Activated CD8-positive, alpha-beta memory T cell treated with anti-CD3 and anti-CD28 coated beads, Interleukin-2, amount 50 U/mL, for 48 hours (primary cell): ENCODE measurements around the gene CBLN4.

Source experiments
- DNase-seq: peaks from one replicate; pipeline ENCODE4 v3.0.0-alpha.2; 2020

Gene CBLN4

DNA sequence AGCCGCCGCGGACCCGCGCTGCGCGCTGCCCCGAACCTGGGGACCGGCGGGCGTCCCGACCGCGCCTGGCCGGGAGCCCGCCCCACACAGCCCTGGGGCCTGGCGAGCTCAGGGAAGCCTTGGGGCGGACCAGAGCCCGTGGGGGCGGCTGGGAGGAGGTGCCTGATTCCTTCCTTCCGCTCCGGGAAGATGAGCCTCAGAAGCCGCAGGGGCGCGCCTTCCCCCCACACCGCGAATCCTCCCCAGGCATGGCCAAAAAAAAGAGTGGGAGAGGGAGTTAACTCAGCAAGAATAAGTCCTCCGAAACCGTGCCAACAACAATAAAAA is at the start of gene CBLN4:
Gene CBLN4 (minus strand): TSS at position 131 of the 327 bp plus-strand sequence. CDS start 1,348 bp downstream, outside the sequence.
- no peak for DNase-seq

DNA sequence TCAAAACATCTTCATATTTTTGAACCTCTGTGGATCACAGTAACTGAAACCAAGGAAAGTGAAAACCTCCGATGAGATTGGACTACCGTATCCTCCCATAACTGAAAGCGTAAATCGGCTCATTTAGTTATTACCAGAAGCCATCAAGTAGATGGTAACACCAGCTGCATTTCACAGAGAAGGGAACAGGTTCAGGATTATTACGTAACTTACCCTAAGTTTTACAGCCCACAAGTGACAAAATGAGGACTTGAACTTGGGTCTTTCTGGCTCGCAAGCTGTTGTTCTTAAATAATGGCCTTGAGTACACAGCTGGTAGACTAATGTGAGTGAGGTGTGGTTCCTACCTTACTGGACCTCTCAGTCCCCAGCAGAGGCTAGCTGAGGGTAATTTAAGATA is 37.9 kb upstream of the CBLN4 start:
- DNase-seq: no peak

DNA sequence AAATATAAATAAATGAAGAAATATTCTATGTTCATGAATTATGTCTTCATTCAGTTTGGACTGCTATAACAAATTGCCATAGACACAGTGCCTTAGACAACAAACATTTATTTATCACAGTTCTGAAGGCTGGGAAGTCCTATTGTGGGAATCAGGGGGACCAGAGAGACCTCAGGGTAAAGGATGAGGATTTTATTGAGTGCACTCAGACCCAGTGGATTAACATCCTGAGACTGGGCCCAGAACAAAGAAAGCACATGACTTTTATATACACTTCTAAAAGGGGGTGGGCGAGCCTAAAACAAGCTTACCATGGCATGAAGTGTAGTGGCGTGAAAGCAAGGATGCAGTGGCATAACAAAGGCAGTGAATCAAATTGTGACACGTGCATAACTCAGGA is 26.9 kb upstream of the CBLN4 start:
- DNase-seq: no peak

DNA sequence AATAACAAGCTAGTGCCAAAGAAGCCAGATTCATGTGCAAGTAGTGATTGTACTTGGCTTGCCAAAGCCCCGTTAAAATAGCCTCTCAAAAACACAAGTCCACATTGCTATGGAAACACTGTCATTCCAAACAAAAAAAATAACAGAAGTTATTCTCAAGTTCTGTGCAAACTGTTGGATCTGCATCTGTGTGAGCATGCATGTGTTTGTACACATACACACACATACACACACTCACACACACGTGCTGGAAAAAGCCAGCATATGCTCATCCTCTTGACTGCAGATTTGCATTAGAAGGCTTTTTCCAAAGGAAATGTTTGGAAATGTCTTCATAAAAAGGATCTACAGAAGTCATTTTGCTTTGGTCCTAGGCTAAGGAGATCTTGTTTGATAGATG is 13.4 kb upstream of the CBLN4 start:
- DNase-seq: no peak

DNA sequence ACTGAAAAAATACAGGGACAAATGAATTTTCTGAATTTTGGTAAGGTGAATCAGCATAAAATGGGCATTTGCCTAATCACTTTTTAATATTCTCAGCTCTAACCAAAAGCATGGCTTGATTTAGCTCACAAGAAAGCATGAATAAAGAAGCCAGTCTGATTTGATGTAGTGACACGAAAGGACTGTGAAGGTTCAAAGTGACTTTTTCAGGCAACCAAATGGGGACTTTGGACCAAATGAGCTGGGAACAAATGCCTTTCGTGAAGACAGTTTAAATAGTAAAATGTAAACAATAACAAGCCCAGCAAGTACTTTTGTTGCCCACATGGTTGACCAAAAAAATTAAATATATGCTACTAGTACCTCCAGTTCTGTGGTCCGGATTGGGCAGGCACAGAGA is 12.9 kb upstream of the CBLN4 start:
- DNase-seq: no peak

DNA sequence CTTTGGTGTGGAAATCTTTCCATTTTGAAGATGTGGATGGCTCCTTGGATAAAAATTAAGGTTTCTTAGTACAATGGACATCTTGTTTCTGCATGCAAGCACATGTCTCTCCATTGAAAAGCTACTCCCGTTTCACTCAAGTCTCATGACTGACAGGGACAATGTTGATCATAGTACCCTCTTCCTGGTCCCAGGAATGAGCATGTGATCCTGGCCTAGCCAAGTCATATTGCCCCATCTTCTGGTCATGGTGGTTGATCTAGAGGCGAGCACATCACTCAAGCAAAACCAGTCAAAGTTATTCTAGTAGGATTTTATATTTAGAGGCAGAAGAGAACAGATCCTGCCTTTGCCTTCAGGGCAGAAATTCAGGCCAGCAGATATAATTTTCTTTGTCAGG is 12.2 kb upstream of the CBLN4 start:
- no peak for DNase-seq

DNA sequence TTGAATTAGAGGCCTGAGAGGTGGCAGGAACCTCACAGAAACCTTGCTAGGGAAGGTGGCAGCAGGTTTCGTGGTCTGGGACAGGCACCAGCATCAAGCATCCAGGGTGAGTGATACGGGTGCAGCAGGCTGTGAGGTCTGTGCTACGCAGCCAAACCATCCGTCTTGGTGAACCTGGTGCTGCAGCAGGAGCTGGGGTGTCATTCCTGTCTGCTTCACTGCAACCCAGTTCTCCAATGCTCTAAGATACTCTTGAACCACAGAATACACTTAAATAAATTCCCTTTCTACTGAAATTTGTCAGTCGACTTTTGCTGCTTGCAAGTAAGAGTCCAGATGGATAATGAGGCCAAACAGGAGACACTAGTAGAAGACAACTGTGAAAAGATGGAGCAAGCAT is 9.7 kb upstream of the CBLN4 start:
- DNase-seq: no peak

DNA sequence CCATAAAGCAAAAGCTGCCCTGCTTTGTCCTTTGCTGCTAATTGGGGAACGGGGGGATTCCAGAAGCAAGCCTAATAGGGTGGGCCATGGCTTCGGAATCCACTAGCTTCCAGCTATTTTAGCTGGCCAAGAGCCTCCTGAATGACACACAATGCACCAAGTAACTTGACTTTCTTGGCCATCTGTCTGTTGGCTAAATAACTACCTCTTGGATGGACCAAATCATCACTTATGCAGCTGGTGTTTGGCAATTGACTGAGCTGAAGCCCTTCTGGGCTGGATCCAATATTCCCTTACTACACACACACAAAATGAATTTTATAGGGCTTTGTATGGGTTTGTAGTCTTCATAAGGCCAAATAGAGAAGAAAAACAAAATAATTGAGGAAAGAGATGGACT is 8.8 kb upstream of the CBLN4 start:
- no peak for DNase-seq

DNA sequence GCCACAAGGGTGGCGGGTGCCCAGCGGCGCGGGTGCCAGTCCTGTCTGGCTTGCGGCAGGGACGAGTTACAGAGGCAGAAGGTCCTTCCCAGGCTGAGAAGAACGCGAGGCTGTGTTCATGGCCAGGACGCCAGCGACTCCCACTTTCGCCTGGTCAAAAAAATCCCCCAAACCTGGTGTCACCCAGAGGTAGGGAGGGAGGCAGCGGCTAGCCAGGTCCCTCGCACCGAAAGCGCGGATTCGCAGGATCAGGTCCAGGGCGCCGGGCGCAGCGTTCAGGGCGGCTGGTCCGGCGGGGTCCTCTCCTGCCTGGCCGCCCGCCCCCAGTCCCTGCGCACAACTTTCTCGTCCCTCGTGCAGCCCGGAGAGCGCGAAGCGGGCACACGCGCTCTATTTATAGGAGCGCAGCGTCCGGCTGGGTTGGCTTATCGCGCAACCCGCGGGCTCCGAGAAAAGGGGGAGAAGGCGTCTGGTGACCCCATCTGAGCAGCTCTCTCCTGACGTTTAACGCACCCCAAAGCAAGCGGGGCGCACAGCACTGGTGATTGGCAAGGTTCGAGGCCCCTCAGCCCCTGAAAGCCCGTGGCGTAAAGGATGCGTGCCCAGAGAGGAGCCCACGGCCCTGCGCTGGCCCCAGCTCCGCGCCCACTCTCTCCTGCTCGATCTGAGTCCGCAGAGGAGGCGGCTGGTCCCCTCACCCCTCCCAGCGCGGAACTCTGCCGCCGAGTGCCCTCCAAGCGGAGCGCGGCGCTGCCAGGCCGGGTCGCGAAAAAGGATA is 519 bp downstream of the CBLN4 start:
- no peak for DNase-seq

DNA sequence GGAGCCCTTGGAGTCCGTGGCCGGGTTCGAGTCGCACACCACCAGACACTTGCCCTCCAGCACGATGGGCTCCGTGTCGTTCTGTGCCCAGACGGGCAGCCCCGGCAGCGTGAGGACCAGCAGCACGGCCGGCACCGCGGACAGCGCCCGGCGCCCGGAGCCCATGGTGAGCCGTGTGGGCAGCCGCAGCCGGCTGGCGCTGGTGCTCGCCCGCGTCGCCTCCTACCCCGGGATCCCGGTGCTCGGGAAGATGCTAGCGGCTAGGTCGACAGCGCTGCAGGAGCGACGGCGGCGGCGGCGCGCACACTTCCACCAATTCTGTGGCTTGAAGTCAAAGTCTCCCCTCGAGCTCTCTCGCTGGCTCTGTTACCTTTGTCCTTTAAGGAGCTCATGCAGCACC is 1.3 kb downstream of the CBLN4 start:
- no peak for DNase-seq

DNA sequence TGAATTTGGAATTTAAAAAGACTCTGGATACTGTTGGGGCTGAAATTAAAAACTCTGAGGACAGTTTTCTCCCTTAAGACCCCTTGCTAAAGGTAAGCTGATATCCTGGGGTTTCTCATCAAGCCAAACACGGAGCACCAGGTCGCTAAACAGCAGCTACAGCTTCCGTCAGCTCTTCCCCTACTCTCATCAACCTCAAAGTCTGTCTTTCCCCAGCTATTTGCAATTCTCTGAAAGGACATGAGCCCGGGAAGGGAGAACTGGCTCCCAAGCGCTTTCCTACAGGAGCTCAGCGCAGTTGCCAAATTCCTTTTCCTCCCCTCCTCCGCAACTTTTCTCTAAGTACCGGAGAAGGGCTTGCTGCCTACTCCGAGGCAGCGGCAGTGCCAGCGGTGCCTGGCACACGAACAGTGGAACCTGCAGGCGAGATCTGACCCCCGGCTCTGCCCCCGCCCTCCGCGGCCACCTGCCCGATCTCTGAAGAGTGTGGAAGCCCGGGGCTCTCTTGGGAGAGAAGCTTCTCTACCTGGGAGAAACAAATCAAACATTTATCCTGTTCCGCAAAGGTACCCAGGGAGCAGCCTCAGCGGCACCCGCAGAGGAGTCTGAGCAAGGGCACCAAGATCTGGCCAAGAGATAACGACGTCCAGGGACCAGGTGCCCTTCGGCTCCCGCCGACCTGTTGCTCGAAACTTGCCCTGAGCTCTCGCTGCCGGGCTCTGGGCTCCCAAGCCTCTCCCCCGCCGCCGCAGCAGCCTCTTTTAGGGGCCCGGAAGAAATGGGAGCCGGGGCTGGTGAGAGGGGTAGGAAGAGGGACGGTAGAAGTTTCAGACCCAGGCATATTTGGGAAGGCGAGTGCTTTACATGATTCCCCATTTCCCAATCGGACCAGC is 2.2 kb downstream of the CBLN4 start:
- no peak for DNase-seq

DNA sequence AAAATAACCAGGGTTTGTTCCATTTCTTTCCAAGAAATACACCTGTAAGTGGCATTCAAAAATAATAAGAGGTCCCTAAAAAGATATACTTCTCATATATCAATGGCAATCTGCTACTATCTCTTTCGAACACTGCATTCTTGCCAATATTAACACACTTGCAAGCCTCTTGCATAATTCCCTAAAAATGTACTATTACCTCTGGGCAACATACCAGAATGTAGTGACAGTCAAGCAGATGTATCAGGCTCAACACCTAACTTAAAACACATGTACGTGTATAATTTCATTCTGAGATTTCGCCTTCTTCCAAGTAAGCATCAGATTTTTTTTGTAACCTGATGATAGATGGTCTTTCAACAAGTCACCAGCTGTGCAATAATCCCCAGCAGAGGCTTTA is 3.4 kb downstream of the CBLN4 start:
- no peak for DNase-seq

DNA sequence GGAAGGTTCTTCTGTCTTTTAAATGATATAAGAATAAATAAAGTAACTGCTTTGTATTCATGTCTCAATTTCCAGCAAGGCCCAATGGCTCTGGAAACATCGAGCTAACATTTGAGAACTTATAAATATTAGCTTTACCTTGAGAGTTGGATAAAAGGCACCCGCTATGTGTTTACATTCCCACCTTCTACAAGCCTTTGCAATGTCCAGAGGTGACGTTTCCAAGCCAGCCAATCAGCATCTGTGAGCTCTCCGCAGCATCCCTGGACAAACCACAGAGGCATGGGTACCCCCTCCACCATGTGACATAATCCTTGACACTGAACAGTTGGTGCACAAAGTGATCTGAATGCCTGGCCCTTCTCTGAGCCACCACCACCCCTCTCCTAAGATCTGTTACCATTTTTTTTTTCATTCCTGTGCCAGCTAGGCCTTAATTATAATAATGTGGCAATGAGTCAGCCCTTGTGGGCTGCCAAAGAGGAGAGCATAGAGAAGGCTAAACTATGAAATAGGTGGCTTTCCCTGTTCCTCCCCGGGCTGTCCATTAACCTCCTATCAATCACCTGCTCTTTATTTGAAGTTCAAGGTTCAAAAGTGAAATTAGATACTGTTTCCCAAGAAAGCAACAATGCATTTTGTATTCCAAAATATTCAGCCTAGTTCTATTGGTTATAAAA is 4.1 kb downstream of the CBLN4 start:
- no peak for DNase-seq

DNA sequence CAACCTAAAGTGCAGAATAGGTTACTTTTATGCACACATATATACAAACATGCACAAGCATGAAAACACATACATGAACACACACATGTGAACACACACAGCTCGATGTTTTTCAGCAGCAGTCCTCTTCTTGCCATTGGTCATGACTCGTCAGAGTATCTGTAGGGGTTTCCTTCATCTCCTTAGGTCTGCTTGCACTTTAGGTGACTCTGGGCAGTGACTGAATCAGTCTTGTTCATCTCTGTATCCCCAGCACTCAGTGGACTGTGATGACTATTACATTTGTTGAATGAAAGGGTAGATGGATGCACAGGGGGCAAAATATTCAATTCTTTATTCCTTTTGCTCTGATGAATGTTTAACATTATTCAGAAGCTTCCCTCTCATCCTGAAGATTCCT is 26.8 kb downstream of the CBLN4 start:
- DNase-seq: no peak

DNA sequence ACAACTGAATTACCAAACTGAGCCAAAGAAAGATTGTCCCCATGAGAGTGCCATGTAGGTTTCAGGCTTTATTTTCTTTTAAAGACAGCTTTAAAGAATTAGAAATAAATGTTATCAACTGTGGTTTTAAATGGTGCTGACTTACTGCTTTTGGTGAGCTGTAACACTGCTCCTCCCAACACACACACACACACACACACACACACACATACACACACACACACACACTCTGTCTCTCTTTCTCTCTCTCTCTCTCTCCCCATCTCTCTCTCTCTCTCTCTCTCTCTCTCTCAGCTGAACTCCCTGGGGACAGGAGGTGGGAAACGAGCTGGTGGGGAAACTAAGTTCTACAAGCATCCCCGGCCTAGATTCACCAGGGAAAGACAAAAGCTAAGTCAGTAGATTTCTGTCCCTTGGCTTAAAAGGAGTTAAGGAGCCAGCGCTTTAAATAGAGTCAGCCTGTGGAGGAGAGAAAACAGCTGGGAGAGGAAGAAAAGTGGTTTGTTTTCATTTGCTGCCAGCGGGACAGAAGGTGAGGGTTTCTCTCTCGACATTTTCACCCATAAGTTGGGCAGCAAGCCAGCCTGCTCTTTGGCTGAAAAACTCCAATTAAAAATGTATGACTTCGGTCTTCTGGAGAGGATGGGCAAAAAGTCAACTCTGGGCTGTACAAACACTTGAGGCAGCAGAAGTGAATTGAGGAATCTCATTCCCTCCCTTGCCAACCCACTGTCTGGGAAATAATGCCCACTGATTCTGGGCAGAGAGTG is 27.4 kb downstream of the CBLN4 start:
- no peak for DNase-seq

DNA sequence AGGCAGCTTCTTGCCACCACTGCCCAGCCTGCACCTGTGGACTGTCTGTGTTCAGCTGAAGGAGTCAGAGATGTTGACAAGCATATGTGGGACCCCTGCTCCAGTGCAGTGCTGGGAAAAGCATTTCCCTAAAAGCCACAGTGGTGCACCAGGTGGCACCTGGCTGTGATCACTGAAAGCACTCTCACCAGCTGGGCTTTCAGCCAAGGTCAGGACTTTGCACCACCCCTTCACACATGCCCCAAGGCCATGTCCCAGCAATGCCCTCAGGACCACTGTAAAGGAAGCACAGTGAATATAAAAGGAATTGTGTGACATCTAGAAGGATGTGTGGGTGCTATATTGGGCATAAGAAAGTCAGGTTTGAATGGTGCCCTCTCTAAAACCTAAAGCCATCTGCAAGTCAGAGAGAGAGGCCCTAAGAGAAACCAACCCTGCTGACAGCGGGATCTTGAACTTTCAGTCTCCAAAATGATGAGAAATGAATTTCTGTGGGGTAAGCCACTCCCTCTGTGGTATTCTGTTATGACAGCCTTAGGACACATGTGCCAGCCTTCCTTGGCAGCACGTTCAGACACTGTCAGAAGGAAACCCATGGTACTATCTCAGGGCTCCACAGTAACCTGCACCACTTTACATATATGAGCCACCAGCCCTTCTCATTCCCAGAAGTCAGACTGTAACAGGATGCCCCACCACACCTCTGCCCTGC is 30.7 kb downstream of the CBLN4 start:
- DNase-seq: no peak

DNA sequence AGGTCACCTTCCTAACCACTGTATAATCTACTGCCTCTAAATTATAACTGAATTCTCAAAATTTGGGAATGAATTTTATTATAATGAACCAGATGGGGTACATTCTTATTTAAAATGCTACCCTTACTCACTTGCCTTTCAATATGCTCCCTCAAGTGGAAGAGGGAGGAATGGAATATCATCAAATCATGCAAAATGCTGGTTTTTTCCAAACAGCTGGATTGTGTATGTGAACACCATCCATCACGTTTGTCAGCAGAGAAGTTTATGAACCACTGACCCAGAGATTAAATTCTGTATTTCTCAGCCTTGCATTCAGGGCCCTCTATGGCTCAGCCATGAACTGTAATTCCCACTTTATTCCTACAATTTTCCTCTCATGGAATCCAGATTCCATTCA is 40.5 kb downstream of the CBLN4 start:
- DNase-seq: no peak

DNA sequence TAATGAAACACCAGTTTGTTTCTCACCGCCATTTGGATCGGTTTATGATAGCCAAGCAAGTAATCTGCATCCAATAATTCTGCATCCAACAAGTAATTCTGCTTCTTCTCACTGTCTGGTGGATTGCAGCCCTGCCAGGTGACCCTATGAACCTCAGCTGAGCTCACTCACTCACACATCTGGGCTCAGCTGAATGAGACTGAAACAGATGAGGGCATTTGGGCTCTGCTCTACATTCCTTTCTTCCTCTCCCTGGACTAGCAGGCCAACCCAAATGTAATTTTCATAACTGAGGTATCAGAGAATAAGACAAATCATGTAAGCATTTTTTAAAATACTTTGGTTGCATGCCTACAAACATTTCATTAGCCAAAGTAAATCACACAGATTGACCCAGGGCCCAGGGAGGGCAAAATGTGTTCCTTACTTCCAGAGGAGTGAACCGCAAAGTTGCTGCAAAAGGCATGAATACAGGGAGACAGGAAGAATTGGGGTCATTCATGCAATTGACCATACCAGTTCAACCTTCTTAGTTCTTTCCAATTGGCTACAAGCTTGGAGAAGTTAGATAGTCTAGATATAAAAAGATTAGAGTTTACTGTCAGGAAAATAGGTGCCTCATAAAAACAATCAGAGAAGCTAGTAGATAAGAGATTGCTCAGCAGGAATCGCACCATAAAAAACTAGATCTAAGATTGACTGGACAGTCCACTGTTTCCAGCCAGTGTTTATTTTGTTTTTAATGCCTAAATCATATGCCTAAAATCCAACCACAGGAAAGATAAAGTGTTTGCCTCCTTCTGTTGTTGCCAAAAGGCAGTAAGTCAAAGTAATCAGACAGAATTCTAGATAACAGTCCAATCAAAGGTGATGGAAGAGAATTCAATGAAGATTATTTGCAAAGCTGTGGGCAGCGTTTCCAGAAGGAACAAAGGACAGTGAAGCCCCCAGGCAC is 43.7 kb downstream of the CBLN4 start:
- DNase-seq: no peak

DNA sequence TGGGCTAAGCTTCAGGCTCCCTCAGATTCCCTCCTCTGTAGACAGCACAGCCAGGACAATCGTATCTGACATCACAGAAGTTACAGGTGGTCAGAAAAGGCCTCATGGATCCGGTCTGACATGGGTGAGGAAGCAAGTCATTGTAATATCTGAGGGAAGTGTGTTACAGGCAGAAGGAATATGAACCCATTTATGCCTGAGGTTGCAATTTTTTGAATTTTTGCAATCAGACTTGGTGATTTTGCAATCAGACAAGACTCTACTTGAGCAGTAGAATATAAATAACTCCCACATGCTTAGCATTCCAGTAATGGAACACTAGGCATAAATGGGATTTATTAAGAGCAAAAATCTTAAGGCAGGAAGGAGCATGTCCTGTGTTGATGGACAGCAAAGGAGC is 52.1 kb downstream of the CBLN4 start:
- no peak for DNase-seq

DNA sequence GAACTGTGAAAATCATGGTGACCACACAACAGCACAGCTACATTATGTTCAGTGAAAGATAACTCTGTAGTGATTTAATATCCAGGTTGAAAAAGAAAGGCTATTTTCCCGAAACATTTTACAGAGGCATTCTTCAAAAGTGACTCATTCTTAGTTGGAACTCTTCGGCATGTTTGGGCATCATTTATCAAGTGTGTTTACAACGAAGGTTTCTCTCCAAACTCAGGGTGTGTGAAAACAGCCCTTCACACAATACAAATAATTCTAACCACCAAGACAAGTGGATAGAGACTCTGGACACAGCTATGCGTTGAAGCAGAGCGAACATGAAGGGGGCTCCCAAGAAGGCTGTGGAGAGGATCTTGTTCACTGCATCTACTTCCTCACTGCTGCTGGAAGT is 57.6 kb downstream of the CBLN4 start:
- no peak for DNase-seq
